ENCODE measurements around the gene OR2L8. TPM values are rescaled to one million over a fixed set of nuclear protein-coding genes. Genes with fewer than 3 reads are reported as not detected.

Gene OR2L8, protein sequence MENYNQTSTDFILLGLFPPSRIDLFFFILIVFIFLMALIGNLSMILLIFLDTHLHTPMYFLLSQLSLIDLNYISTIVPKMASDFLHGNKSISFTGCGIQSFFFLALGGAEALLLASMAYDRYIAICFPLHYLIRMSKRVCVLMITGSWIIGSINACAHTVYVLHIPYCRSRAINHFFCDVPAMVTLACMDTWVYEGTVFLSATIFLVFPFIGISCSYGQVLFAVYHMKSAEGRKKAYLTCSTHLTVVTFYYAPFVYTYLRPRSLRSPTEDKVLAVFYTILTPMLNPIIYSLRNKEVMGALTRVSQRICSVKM
- 2.5 TPM for total RNA-seq

DNA sequence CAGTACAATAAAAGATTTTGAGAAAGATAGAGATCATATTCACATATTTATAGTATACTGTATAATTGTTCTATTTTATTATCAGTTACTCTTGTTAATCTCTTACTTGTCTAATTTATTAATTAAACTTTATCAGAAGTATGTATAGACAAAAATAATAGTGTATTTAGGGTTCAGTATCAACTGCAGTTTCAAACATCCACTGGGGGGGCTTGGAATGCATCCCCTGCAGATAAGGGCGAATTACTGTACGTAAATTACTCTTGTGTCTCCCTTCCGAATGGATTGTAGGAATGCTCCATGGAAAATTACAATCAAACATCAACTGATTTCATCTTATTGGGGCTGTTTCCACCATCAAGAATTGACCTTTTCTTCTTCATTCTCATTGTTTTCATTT, at the start of gene OR2L8:
TSS of gene OR2L8 (plus strand) at position 301 of the 400 bp plus-strand sequence. CDS start at position 301, 0 bp downstream.

DNA sequence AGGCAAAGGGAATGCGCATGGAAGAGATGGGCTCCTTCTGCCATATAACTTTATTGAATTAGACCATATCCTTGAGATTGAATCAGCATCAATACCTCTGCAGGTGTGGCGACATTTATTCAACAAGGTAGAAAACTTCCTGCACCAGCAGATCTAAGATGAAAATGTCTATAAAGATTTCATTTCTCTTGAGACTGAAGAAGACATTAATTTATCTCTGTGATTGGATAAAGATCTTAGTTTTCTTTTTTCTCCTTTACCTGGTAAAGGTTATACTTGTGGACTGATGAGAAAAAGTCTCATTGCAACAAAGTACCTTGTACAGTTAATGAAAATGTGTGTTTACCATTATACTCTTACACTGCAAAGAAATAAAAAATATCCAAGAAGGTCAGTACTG, 28.7 kb upstream of the OR2L8 start, which contains the start of gene OR2T8:
TSS of gene OR2T8 (plus strand) at position 301 of the 400 bp plus-strand sequence. CDS start 766 bp downstream, outside the sequence.

DNA sequence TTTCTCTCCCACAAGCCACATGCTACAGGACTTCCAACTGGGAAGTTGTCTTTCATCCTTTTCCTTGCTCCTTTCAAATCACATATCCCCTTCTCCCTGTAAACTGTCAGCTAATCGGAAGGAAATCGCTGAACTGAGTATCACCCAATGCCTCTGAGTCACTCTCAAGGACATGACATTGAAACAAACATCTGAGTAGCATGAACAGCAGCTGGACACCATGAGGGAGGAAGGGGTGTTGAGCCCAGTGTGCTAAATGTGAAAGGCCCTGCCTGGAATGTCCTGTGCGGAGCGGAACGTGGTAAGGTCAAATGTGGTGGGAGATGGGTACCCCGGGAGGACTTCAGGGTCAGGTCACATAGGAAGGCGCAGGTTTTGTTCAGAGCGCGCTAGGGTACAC, 23.8 kb upstream of the OR2L8 start, which contains the start of gene OR2AJ1:
TSS of gene OR2AJ1 (plus strand) at position 22 of the 400 bp plus-strand sequence. CDS start 8,880 bp downstream, outside the sequence.

DNA sequence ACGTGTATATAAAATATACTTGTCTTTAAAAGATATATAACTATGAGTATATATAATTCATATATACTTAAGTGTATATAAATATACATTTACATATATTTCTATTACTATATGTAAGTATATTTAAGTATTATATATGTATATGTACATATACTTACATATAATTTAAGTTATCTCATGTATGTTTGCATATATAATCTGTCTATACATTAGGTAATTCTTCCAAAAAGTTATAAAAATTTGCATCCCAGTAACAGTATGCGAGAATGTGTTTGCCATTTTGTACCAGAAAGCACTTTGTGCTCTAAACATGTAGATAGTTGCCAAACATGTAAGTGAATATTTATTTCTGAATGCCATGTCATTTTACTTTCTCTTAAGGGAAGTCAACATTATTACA, 16.3 kb downstream of the OR2L8 start, which contains the start of gene OR2AK2:
TSS of gene OR2AK2 (plus strand) at position 301 of the 400 bp plus-strand sequence. CDS start 144 bp downstream, outside the sequence.

Small RNAs within 50 kb of the gene (small RNA-seq; reads per million reads assigned to genes)
- gene RF00019 = not detected

Other genes starting within 250 kb of the OR2L8 start
- gene OR6F1, start 232.2 kb upstream of the OR2L8 start, total RNA-seq = not detected
- not detected for gene OR14K1, start 210.2 kb upstream of the OR2L8 start, total RNA-seq
- gene OR14A2, start 200.7 kb upstream of the OR2L8 start, total RNA-seq = not detected
- gene OR1C1, start 188.3 kb upstream of the OR2L8 start, total RNA-seq = not detected
- gene OR14A16, start 124.7 kb upstream of the OR2L8 start, total RNA-seq = not detected
- gene OR11L1, start 107.0 kb upstream of the OR2L8 start, total RNA-seq = not detected
- 8.3 TPM for gene TRIM58, start 91.7 kb upstream of the OR2L8 start, total RNA-seq
- gene OR2W3, start 53.3 kb upstream of the OR2L8 start, total RNA-seq = 6.0 TPM
- not detected for gene OR2T8, start 28.6 kb upstream of the OR2L8 start, total RNA-seq
- not detected for gene OR2AJ1, start 24.0 kb upstream of the OR2L8 start, total RNA-seq
- 2.1 TPM for gene OR2AK2, start 16.4 kb downstream of the OR2L8 start, total RNA-seq
- gene OR2L5, start 64.8 kb downstream of the OR2L8 start, total RNA-seq = 1.8 TPM
- 0.92 TPM for gene OR2L2, start 81.2 kb downstream of the OR2L8 start, total RNA-seq
- 0.92 TPM for gene OR2L3, start 98.0 kb downstream of the OR2L8 start, total RNA-seq
- gene OR2L13, start 146.3 kb downstream of the OR2L8 start, total RNA-seq = 5.5 TPM
- not detected for gene OR2M5, start 196.3 kb downstream of the OR2L8 start, total RNA-seq
- gene OR2M2, start 226.0 kb downstream of the OR2L8 start, total RNA-seq = not detected
- 0.46 TPM for gene OR2M3, start 248.4 kb downstream of the OR2L8 start, total RNA-seq